CD14-positive monocyte (primary cell): ENCODE data around the gene FXYD3. TPM values are rescaled to one million over a fixed set of nuclear protein-coding genes. Genes with fewer than 3 reads are reported as not detected.

Experiments used
- DNase-seq, 3 donors: peaks; one replicate each; pipeline ENCODE4 v3.0.0-alpha.2; 2011 to 2022
- H2AFZ ChIP-seq: 2 replicates; pipeline ENCODE4 v1.6.0; 2012; ENCODE audit warnings: mild to moderate bottlenecking, low read depth, low read length, inconsistent platforms; ENCODE audit not compliant: insufficient read depth, poor library complexity, severe bottlenecking
- H3K27ac ChIP-seq, 2 donors: 1 replicate in 1 of 2; 2 replicates in 1 of 2; pipeline ENCODE4 v1.5.1; 2012 to 2013; ENCODE audit warnings: low read length in 2 of 2, control low read depth in 1 of 2, inconsistent platforms in 1 of 2, low read depth in 1 of 2, mild to moderate bottlenecking in 1 of 2
- H3K27me3 ChIP-seq, 2 donors: one replicate each; pipeline versions ENCODE4 v1.6.0 to v1.6.1; 2011 to 2013; ENCODE audit warnings: low read length in 2 of 2; ENCODE audit not compliant: control insufficient read depth in 2 of 2, insufficient read depth in 2 of 2
- H3K36me3 ChIP-seq, 2 donors: replicated peaks in 1 of 2; 1 replicate in 1 of 2; 2 replicates in 1 of 2; pipeline versions ENCODE4 v1.5.1 to v1.6.1; 2012 to 2013; ENCODE audit warnings: low read length in 2 of 2, control low read depth in 1 of 2, inconsistent platforms in 1 of 2, mild to moderate bottlenecking in 1 of 2; ENCODE audit not compliant: insufficient read depth in 2 of 2, control insufficient read depth in 1 of 2
- H3K4me1 ChIP-seq, 2 donors: 1 replicate in 1 of 2; 2 replicates in 1 of 2; pipeline versions ENCODE4 v1.5.1 to v1.6.1; 2012 to 2013; ENCODE audit warnings: low read length in 2 of 2, control low read depth in 1 of 2, inconsistent platforms in 1 of 2, mild to moderate bottlenecking in 1 of 2, moderate library complexity in 1 of 2; ENCODE audit not compliant: insufficient read depth in 2 of 2, control insufficient read depth in 1 of 2
- H3K4me2 ChIP-seq: replicated peaks from 2 replicates; pipeline ENCODE3; 2012; ENCODE audit warnings: low read length, moderate library complexity, mild to moderate bottlenecking; ENCODE audit not compliant: poor library complexity, severe bottlenecking; ENCODE audit errors: extremely low read depth
- H3K4me3 ChIP-seq, 3 experiments: fragments of 200-600 bp in 1 of 3; sonication (generic) in 1 of 3; replicated peaks in 1 of 3; 1 replicate in 2 of 3; 2 replicates in 1 of 3; pipeline ENCODE4 v1.5.1; 2011 to 2013; ENCODE audit warnings: low read length in 3 of 3, mild to moderate bottlenecking in 3 of 3, control low read depth in 2 of 3, low read depth in 2 of 3, inconsistent platforms in 1 of 3, moderate library complexity in 1 of 3
- H3K79me2 ChIP-seq: 2 replicates; pipeline ENCODE4 v1.6.0; 2012; ENCODE audit warnings: mild to moderate bottlenecking, control low read depth, inconsistent platforms, low read length, moderate library complexity; ENCODE audit not compliant: insufficient read depth
- H3K9ac ChIP-seq: 2 replicates; pipeline ENCODE4 v1.6.0; 2017; ENCODE audit warnings: low read length, mild to moderate bottlenecking; ENCODE audit not compliant: insufficient read depth, poor library complexity, severe bottlenecking
- H3K9me3 ChIP-seq, 2 donors: replicated peaks in 1 of 2; 1 replicate in 1 of 2; 2 replicates in 1 of 2; pipeline versions ENCODE4 v1.5.1 to v1.6.1; 2012 to 2013; ENCODE audit warnings: low read length in 2 of 2, control low read depth in 1 of 2; ENCODE audit not compliant: control insufficient read depth in 1 of 2, insufficient read depth in 1 of 2
- H4K20me1 ChIP-seq: 2 replicates; pipeline ENCODE4 v1.6.0; 2012; ENCODE audit warnings: mild to moderate bottlenecking, low read length, control low read depth, moderate library complexity; ENCODE audit not compliant: insufficient read depth
- H3K27ac Mint-ChIP-seq, 7 donors: one replicate each; pipeline ENCODE4 v1.8.0; 2020; ENCODE audit warnings: mild to moderate bottlenecking in 7 of 7, mixed read lengths in 7 of 7, moderate library complexity in 6 of 7, inconsistent platforms in 2 of 7
- H3K27me3 Mint-ChIP-seq, 3 donors: one replicate each; pipeline ENCODE4 v1.8.0; 2021 to 2022; ENCODE audit warnings: low read depth in 3 of 3, mild to moderate bottlenecking in 3 of 3, mixed read lengths in 3 of 3, moderate library complexity in 3 of 3, inconsistent platforms in 1 of 3
- H3K36me3 Mint-ChIP-seq, 2 donors: one replicate each; pipeline ENCODE4 v1.8.0; 2020; ENCODE audit warnings: mixed read lengths in 2 of 2, inconsistent platforms in 1 of 2, mild to moderate bottlenecking in 1 of 2
- H3K4me1 Mint-ChIP-seq: one replicate; pipeline ENCODE4 v1.8.0; 2020; ENCODE audit warnings: mild to moderate bottlenecking, mixed read lengths
- H3K4me3 Mint-ChIP-seq, 2 donors: one replicate each; pipeline ENCODE4 v1.8.0; 2020; ENCODE audit warnings: mild to moderate bottlenecking in 2 of 2, mixed read lengths in 2 of 2, moderate library complexity in 1 of 2
- H3K9me3 Mint-ChIP-seq, 7 donors: one replicate each; pipeline ENCODE4 v1.8.0; 2020 to 2022; ENCODE audit warnings: mixed read lengths in 7 of 7, mild to moderate bottlenecking in 6 of 7, moderate library complexity in 6 of 7, inconsistent platforms in 2 of 7
- CTCF ChIP-seq: fragments of 200-600 bp; IDR thresholded peaks from one replicate; pipeline ENCODE4 v1.8.0; 2022; ENCODE audit warnings: antibody characterized with exemption, mild to moderate bottlenecking
- WGBS: methylation state at CpG from one replicate; pipeline ENCODE4 v1.1.5; 2013; ENCODE audit warnings: missing lambda C conversion rate; ENCODE audit not compliant: insufficient coverage; 5-methylcytosine and 5-hydroxymethylcytosine counted together
- intact Hi-C, 2 donors: fragments of 100-400 bp; cut with micrococcal nuclease; formaldehyde crosslinking; loops; one replicate each; pipeline versions ENCODE4 v1.15.0 to v1.15.1; 2023
- polyA plus RNA-seq, 3 donors: library from polyadenylated mRNA; depleted of rRNA in 1 of 3; unstranded in 2 of 3; stranded (reverse) in 1 of 3; fragments of 300-500 nt in 2 of 3; fragments of >200 nt in 1 of 3; fragmentation: Illumina TruSeq in 2 of 3; gene quantifications; 1 replicate in 2 of 3; 2 replicates in 1 of 3; pipeline ENCODE4 v1.2.3, GENCODE V29; 2012 to 2021

FXYD3 gene
- polyA plus RNA-seq, 3 donors = not detected

GRCh38 chr19:35080613-35081170 is 34.9 kb upstream of the FXYD3 start:
- Histone ChIP-seq H3K27me3 (no peaks in the 10 kb centered on the region), H3K4me3 (no peak overlapping the region), H3K36me3 (no peaks in the 10 kb centered on the region), H3K4me1 (no peaks in the 10 kb centered on the region), H3K27ac (no peak overlapping the region), H3K4me2 (no peak overlapping the region), H3K79me2 (no peaks in the 10 kb centered on the region), H3K9me3 (no peaks in the 10 kb centered on the region), H4K20me1 (no peaks in the 10 kb centered on the region), H2AFZ (no peak overlapping the region), H3K9ac (no peak overlapping the region)
- no peaks in the 10 kb centered on the region for H3K9me3 Mint-ChIP-seq
- H3K36me3 Mint-ChIP-seq = no peaks in the 10 kb centered on the region
- WGBS = 95% methylated on average over 15 of the region's 16 CpGs
- H3K4me3 Mint-ChIP-seq = no peak overlapping the region
- TF ChIP-seq CTCF = no peak
- DNase-seq = no peak
- H3K27me3 Mint-ChIP-seq = peaks cover 3 to 10% (median 8%) of the 10 kb centered on the region in 3 donors
- no peaks in the 10 kb centered on the region for H3K4me1 Mint-ChIP-seq
- intact Hi-C loops = no loop called here
- no peak overlapping the region for H3K27ac Mint-ChIP-seq

- no peaks in the 10 kb centered on the region for H3K4me1 Mint-ChIP-seq
- no peaks in the 10 kb centered on the region for H3K9me3 Mint-ChIP-seq
- Histone ChIP-seq H3K27me3 (no peaks in the 10 kb centered on the region), H3K79me2 (no peaks in the 10 kb centered on the region), H3K4me3 (no peak overlapping the region), H3K4me2 (no peak overlapping the region), H4K20me1 (no peaks in the 10 kb centered on the region), H3K36me3 (no peaks in the 10 kb centered on the region), H3K9me3 (no peaks in the 10 kb centered on the region), H2AFZ (no peak overlapping the region), H3K9ac (no peak overlapping the region), H3K27ac (no peak overlapping the region), H3K4me1 (no peaks in the 10 kb centered on the region)
- WGBS = 83% methylated on average over 2 of the region's 6 CpGs
- no peak for DNase-seq
- no peak overlapping the region for H3K27ac Mint-ChIP-seq
- no peaks in the 10 kb centered on the region for H3K36me3 Mint-ChIP-seq
- peaks cover 3 to 8% (median 8%) of the 10 kb centered on the region in 3 donors for H3K27me3 Mint-ChIP-seq
- H3K4me3 Mint-ChIP-seq = no peak overlapping the region
- no peak for TF ChIP-seq CTCF
- intact Hi-C loops = no loop called here
Observed at GRCh38 chr19:35081201-35081600, 34.4 kb upstream of the FXYD3 start.
